Parathyroid adenoma (tissue), 2 donors: ENCODE data around the gene RAB33A.
"Not testable (repeated sequence)": the region's sequence is repeated elsewhere in the genome, so short reads cannot be mapped to it uniquely, and the experiment has no call there.

ENCODE experiments used
- H2AFZ ChIP-seq: fragments of 300-600 bp; sonication (generic); one replicate; pipeline ENCODE4 v1.7.0; 2017; ENCODE audit warnings: antibody characterized with exemption, mild to moderate bottlenecking
- H3K27ac ChIP-seq: fragments of 300-600 bp; sonication (generic); one replicate; pipeline ENCODE4 v1.7.0; 2017
- H3K27me3 ChIP-seq: fragments of 300-600 bp; sonication (generic); one replicate; pipeline ENCODE4 v1.7.0; 2017; ENCODE audit warnings: low read length; ENCODE audit not compliant: control insufficient read depth, insufficient read depth
- H3K36me3 ChIP-seq: fragments of 300-600 bp; sonication (generic); one replicate; pipeline ENCODE4 v1.7.0; 2017; ENCODE audit warnings: low read length; ENCODE audit not compliant: control insufficient read depth, insufficient read depth
- H3K4me1 ChIP-seq: fragments of 300-600 bp; sonication (generic); one replicate; pipeline ENCODE4 v1.7.0; 2017; ENCODE audit warnings: control low read depth
- H3K4me2 ChIP-seq: fragments of 300-600 bp; sonication (generic); one replicate; pipeline ENCODE4 v1.7.0; 2017; ENCODE audit warnings: low read length
- H3K4me3 ChIP-seq: fragments of 300-600 bp; sonication (generic); one replicate; pipeline ENCODE4 v1.7.0; 2017; ENCODE audit warnings: low read depth, low read length
- H3K79me2 ChIP-seq: fragments of 300-600 bp; sonication (generic); one replicate; pipeline ENCODE4 v1.7.0; 2017; ENCODE audit warnings: control low read depth
- H3K9ac ChIP-seq: fragments of 300-600 bp; sonication (generic); one replicate; pipeline ENCODE4 v1.7.0; 2017; ENCODE audit warnings: mild to moderate bottlenecking
- H3K9me3 ChIP-seq: fragments of 300-600 bp; sonication (generic); one replicate; pipeline ENCODE4 v1.7.0; 2017; ENCODE audit warnings: low read length; ENCODE audit not compliant: control insufficient read depth
- CTCF ChIP-seq: fragments of 300-600 bp; sonication (generic); IDR thresholded peaks from one replicate; pipeline ENCODE4 v1.7.0; 2017; ENCODE audit warnings: antibody characterized with exemption, mild to moderate bottlenecking
- donor health status: primary hyperparathyroidism.

The RAB33A gene

GRCh38 chrX:130213376-130213775 is 41.6 kb downstream of the RAB33A start:
- Histone ChIP-seq H3K27me3 (no peaks in the 10 kb centered on the region), H2AFZ (no peak overlapping the region), H3K4me1 (no peaks in the 10 kb centered on the region), H3K27ac (no peak overlapping the region), H3K9me3 (no peaks in the 10 kb centered on the region), H3K9ac (no peak overlapping the region), H3K79me2 (no peaks in the 10 kb centered on the region), H3K4me3 (no peak overlapping the region), H3K4me2 (no peak overlapping the region), H3K36me3 (no peaks in the 10 kb centered on the region)
- TF ChIP-seq CTCF: no peak

GRCh38 chrX:130216320-130216719 is 44.6 kb downstream of the RAB33A start:
- no peak overlapping the region for H3K27ac ChIP-seq
- H3K4me3 ChIP-seq: no peak overlapping the region
- no peaks in the 10 kb centered on the region for H3K36me3 ChIP-seq

GRCh38 chrX:130224810-130225209 is 53.0 kb downstream of the RAB33A start:
- no peaks in the 10 kb centered on the region for H3K79me2 ChIP-seq
- H3K9me3 ChIP-seq: no peaks in the 10 kb centered on the region
- no peak for TF ChIP-seq CTCF
- no peak overlapping the region for H3K9ac ChIP-seq
- no peaks in the 10 kb centered on the region for H3K27me3 ChIP-seq
- H3K4me2 ChIP-seq: no peak overlapping the region
- H3K4me3 ChIP-seq: no peak overlapping the region
- no peak overlapping the region for H2AFZ ChIP-seq
- no peaks in the 10 kb centered on the region for H3K36me3 ChIP-seq
- no peak overlapping the region for H3K27ac ChIP-seq
- no peaks in the 10 kb centered on the region for H3K4me1 ChIP-seq

More at GRCh38 chrX:130216320-130216719, 44.6 kb downstream of the RAB33A start:
- no peak overlapping the region for H3K4me2 ChIP-seq
- no peaks in the 10 kb centered on the region for H3K79me2 ChIP-seq
- no peak overlapping the region for H2AFZ ChIP-seq
- no peak overlapping the region for H3K9ac ChIP-seq
- no peaks in the 10 kb centered on the region for H3K4me1 ChIP-seq
- no peak for TF ChIP-seq CTCF
- no peaks in the 10 kb centered on the region for H3K27me3 ChIP-seq
- H3K9me3 ChIP-seq: no peaks in the 10 kb centered on the region

GRCh38 chrX:130228871-130229270 is 57.1 kb downstream of the RAB33A start:
- Histone ChIP-seq H3K4me1 (no peaks in the 10 kb centered on the region), H3K27ac (no peak overlapping the region), H3K9ac (no peak overlapping the region), H3K4me3 (no peak overlapping the region), H3K4me2 (no peak overlapping the region), H3K9me3 (no peaks in the 10 kb centered on the region), H3K36me3 (no peaks in the 10 kb centered on the region), H3K27me3 (no peaks in the 10 kb centered on the region), H2AFZ (no peak overlapping the region), H3K79me2 (no peaks in the 10 kb centered on the region)
- TF ChIP-seq CTCF: no peak

GRCh38 chrX:130231184-130231583 is 59.4 kb downstream of the RAB33A start:
- not testable (repeated sequence) for H3K9me3 ChIP-seq, H2AFZ ChIP-seq, H3K27me3 ChIP-seq, H3K36me3 ChIP-seq, H3K9ac ChIP-seq, H3K4me1 ChIP-seq, H3K27ac ChIP-seq, H3K4me3 ChIP-seq, H3K4me2 ChIP-seq, H3K79me2 ChIP-seq
